HepG2 (cell line): ENCODE data around the gene COX6A2. TPM values are rescaled to one million over a fixed set of nuclear protein-coding genes. Genes with fewer than 3 reads are reported as not detected.

Experiments used
- ATAC-seq: fragments of 200-7000 bp; cut with Tn5 transposase; 3 replicates; pipeline ENCODE4 v1.9.1; 2020; ENCODE audit warnings: mild to moderate bottlenecking, moderate library complexity
- BruUV-seq: library from RNA; stranded (reverse); fragments of 400-500 nt; replicated peaks from 2 replicates; lab custom pipeline; 2021; lab: Mats Ljungman, UMichigan
- CTCF ChIA-PET: fragments of 300-600 bp; formaldehyde crosslinking; extraction: SDS; loops from one replicate; lab custom pipeline; 2021; ENCODE audit warnings: low total read pairs, inconsistent platforms, low intra/inter-chr PET ratio; lab: Yijun Ruan, JAX
- POLR2A ChIA-PET: fragments of 350-600 bp; sonication (Branson Sonifier 250); formaldehyde crosslinking; loops from one replicate; lab custom pipeline; 2020; ENCODE audit warnings: antibody characterized with exemption, inconsistent platforms; lab: Yijun Ruan, JAX
- DNase-seq: peaks from one replicate; pipeline ENCODE4 v3.0.0-alpha.2; 2015; ENCODE audit warnings: low spot score
- FAIRE-seq: peaks from 3 replicates; lab custom pipeline; 2011; peaks lifted over from hg19 to GRCh38; lab: Jason Lieb, UNC
- H2AFZ ChIP-seq: one replicate; pipeline ENCODE4 v1.6.1; 2011; ENCODE audit warnings: low read length, inconsistent platforms
- H3K27ac ChIP-seq: fragments of 300-600 bp; 3 replicates; pipeline ENCODE4 v1.8.0; 2011; ENCODE audit warnings: mixed run types, mild to moderate bottlenecking, mixed read lengths, low read length, inconsistent platforms; ENCODE audit not compliant: insufficient read depth; ENCODE audit errors: extremely low read length
- H3K27me3 ChIP-seq, 2 experiments: fragments of 200-600 bp in 1 of 2; 2 replicates in 1 of 2; 3 replicates in 1 of 2; pipeline versions ENCODE4 v1.6.0 to v1.8.0; 2011; ENCODE audit warnings: low read length in 2 of 2, mild to moderate bottlenecking in 2 of 2, moderate library complexity in 2 of 2, inconsistent platforms in 1 of 2; ENCODE audit not compliant: insufficient read depth in 2 of 2, control insufficient read depth in 1 of 2
- H3K36me3 ChIP-seq, 2 experiments: fragments of 200-600 bp in 1 of 2; replicated peaks in 1 of 2; 2 replicates in 1 of 2; 3 replicates in 1 of 2; pipeline versions ENCODE4 v1.5.1 to v1.8.0; 2011; ENCODE audit warnings: low read length in 2 of 2, inconsistent platforms in 1 of 2; ENCODE audit not compliant: insufficient read depth in 2 of 2, control insufficient read depth in 1 of 2
- H3K4me1 ChIP-seq: 2 replicates; pipeline ENCODE4 v1.5.1; 2012; ENCODE audit warnings: low read length, inconsistent platforms; ENCODE audit not compliant: insufficient read depth
- H3K4me2 ChIP-seq: 2 replicates; pipeline ENCODE4 v1.6.0; 2011; ENCODE audit warnings: low read depth, low read length, inconsistent platforms
- H3K4me3 ChIP-seq, 3 experiments: fragments of 200-600 bp in 1 of 3; sonication (generic), shearing (Covaris generic) in 1 of 3; replicated peaks in 1 of 3; 2 replicates each; pipeline ENCODE4 v1.5.1; 2011 to 2016; ENCODE audit warnings: low read length in 3 of 3, inconsistent platforms in 2 of 3, low read depth in 2 of 3, mild to moderate bottlenecking in 2 of 3, control low read depth in 1 of 3, mixed read lengths in 1 of 3; ENCODE audit not compliant: insufficient read depth in 1 of 3
- H3K79me2 ChIP-seq: one replicate; pipeline ENCODE4 v1.6.1; 2011; ENCODE audit warnings: low read length, inconsistent platforms; ENCODE audit not compliant: insufficient read depth
- H3K9ac ChIP-seq: 2 replicates; pipeline ENCODE4 v1.6.0; 2011; ENCODE audit warnings: mild to moderate bottlenecking, low read depth, low read length, inconsistent platforms; ENCODE audit not compliant: insufficient read depth
- H3K9me3 ChIP-seq: 2 replicates; pipeline ENCODE4 v1.5.1; 2012; ENCODE audit warnings: mild to moderate bottlenecking, low read length
- H4K20me1 ChIP-seq: 2 replicates; pipeline ENCODE4 v1.6.0; 2011; ENCODE audit warnings: inconsistent platforms, mild to moderate bottlenecking, low read length, moderate library complexity; ENCODE audit not compliant: insufficient read depth
- HOXA9 ChIP-seq: sonication (generic); formaldehyde crosslinking; IDR thresholded peaks from 2 replicates; pipeline ENCODE4 v1.8.1; 2022; ENCODE audit warnings: missing genetic modification reagents, mild to moderate bottlenecking, moderate library complexity, borderline replicate concordance
- ZNF530 ChIP-seq: sonication (generic); formaldehyde crosslinking; IDR thresholded peaks from 2 replicates; pipeline ENCODE4 v1.5.0; 2020; ENCODE audit warnings: low read depth, mild to moderate bottlenecking, missing genetic modification reagents
- ZNF557 ChIP-seq: sonication (generic); formaldehyde crosslinking; IDR thresholded peaks from 2 replicates; pipeline ENCODE4 v1.4.0; 2020; ENCODE audit warnings: missing genetic modification reagents
- WGBS: methylation state at CpG from one replicate; pipeline ENCODE4 v1.1.6; 2017; ENCODE audit warnings: low lambda C conversion rate; 5-methylcytosine and 5-hydroxymethylcytosine counted together
- in situ Hi-C: cut with HindIII; loops from 2 replicates; pipeline ENCODE4 v1.10.0; 2017; ENCODE audit warnings: low pct_unique_long_range_greater_than_20kb; ENCODE audit not compliant: extremely low pct_ligation_motif_present
- intact Hi-C: fragments of 100-400 bp; cut with micrococcal nuclease; formaldehyde crosslinking; loops from one replicate; pipeline ENCODE4 v1.10.0; 2022; ENCODE audit not compliant: unreplicated experiment
- polyA plus RNA-seq, 8 experiments: library from polyadenylated mRNA; depleted of rRNA in 3 of 8; stranded (reverse) in 7 of 8; unstranded in 1 of 8; fragments of >200 nt; fragmentation: Illumina TruSeq in 4 of 8; extraction: Trizol in 4 of 8; gene quantifications; 2 replicates each; pipeline versions ENCODE4 v1.2.1 to v1.2.3, GENCODE V29; 2011 to 2016; ENCODE audit warnings: low read depth in 4 of 8, missing spikeins in 1 of 8, mixed read lengths in 1 of 8; ENCODE audit not compliant: insufficient read depth in 1 of 8
- total RNA-seq, 5 experiments: library from RNA; depleted of rRNA; stranded (reverse); fragments of >200 nt; fragmentation: Illumina TruSeq; extraction: Trizol; gene quantifications; 2 replicates each; pipeline ENCODE4 v1.2.3, GENCODE V29; 2016; ENCODE audit warnings: low read depth in 1 of 5
- TF ChIP-seq, protein P1 (sequence below), 2 experiments: sonication (generic) in 1 of 2; formaldehyde crosslinking in 1 of 2; IDR thresholded peaks; 2 replicates each; pipeline versions ENCODE4 v1.6.1 to v1.9.0; 2014 to 2022; ENCODE audit warnings: antibody characterized with exemption in 1 of 2, borderline replicate concordance in 1 of 2, inconsistent platforms in 1 of 2, low read depth in 1 of 2, missing genetic modification reagents in 1 of 2
- TF ChIP-seq, protein P2 (sequence below): sonication (generic); formaldehyde crosslinking; IDR thresholded peaks from 2 replicates; pipeline ENCODE4 v1.5.0; 2020; ENCODE audit warnings: missing genetic modification reagents
- TF ChIP-seq, protein P3 (sequence below): sonication (generic); formaldehyde crosslinking; IDR thresholded peaks from 2 replicates; pipeline ENCODE4 v1.4.0; 2020; ENCODE audit warnings: low read depth, missing genetic modification reagents
- TF ChIP-seq, protein P4 (sequence below): sonication (generic); formaldehyde crosslinking; IDR thresholded peaks from 2 replicates; pipeline ENCODE4 v1.5.1; 2020; ENCODE audit warnings: missing genetic modification reagents, mild to moderate bottlenecking, borderline replicate concordance

Gene COX6A2
- total and polyA plus RNA-seq, 2 of the 13 experiments (the other 11 are each of a cell fraction or from before 2014, with no cell fraction given): not detected

DNA sequence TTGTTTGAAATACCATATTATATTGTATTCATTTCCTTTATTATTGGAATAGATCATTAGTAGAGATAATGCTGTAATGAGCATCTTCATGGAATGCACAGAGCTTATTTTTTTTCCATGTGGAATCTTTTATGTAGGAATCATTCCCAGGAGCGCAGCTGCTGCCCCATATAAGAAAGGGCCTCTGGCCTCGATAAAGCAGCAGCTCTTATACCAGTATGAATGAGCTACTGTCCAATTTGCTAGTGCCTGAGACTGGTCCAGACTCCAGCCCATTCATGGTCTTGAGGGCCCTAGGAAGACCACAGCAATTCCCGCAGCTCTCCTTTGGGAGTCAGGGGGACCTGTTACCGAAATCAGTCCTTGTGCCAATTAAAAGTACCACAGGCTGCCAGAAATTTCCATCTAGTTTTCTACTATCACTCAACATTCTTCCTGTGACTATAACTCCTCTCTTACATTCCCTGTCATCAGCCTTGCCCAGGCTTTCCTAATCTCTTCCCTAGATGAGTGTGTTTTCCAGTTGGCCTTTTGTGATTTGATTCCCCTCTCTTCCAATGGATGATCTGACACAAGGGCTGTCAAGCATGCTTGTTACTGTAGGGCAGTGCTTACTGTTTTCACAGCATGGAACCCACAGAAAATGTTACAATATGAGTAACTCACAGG, 12.5 kb upstream of the COX6A2 start:
- H2AFZ ChIP-seq: no peak overlapping the region
- ATAC-seq: no peak
- BruUV-seq: no TSS peak
- H3K9ac ChIP-seq: no peak overlapping the region
- H3K27ac ChIP-seq: no peak overlapping the region
- H3K27me3 ChIP-seq: peaks cover 0 to 17% of the 10 kb centered on the region in 2 experiments; a peak in 2 of 5 replicates
- no peaks in the 10 kb centered on the region for H3K36me3 ChIP-seq
- 44% methylated on average over 4 of the region's 4 CpGs for WGBS
- ChIA-PET POLR2A (interaction anchor here (1.0 to 1.3 kb wide), 2 partner anchors 11 to 13 kb away, joined by 3 to 4 read pairs; no protein-coding TSS in a partner anchor), CTCF (no interaction called here)
- intact Hi-C loops: loop anchor here (5.0 kb wide), 1 partner anchor 238 kb away; the partner anchor contains the start of gene PYCARD
- no peak overlapping the region for H3K4me3 ChIP-seq
- DNase-seq: no peak
- H3K79me2 ChIP-seq: no peaks in the 10 kb centered on the region
- in situ Hi-C loops: loop anchor here (25.0 kb wide), 1 partner anchor 228 kb away; the partner anchor contains the start of genes PYCARD, PYDC1 and TRIM72
- H3K9me3 ChIP-seq: no peaks in the 10 kb centered on the region
- peaks cover 6% of the 10 kb centered on the region; the same call in 1 of the 2 replicates for H3K4me1 ChIP-seq
- FAIRE-seq: no peak
- no peak overlapping the region for H3K4me2 ChIP-seq
- no peaks in the 10 kb centered on the region for H4K20me1 ChIP-seq
- TF ChIP-seq, protein P1, sequence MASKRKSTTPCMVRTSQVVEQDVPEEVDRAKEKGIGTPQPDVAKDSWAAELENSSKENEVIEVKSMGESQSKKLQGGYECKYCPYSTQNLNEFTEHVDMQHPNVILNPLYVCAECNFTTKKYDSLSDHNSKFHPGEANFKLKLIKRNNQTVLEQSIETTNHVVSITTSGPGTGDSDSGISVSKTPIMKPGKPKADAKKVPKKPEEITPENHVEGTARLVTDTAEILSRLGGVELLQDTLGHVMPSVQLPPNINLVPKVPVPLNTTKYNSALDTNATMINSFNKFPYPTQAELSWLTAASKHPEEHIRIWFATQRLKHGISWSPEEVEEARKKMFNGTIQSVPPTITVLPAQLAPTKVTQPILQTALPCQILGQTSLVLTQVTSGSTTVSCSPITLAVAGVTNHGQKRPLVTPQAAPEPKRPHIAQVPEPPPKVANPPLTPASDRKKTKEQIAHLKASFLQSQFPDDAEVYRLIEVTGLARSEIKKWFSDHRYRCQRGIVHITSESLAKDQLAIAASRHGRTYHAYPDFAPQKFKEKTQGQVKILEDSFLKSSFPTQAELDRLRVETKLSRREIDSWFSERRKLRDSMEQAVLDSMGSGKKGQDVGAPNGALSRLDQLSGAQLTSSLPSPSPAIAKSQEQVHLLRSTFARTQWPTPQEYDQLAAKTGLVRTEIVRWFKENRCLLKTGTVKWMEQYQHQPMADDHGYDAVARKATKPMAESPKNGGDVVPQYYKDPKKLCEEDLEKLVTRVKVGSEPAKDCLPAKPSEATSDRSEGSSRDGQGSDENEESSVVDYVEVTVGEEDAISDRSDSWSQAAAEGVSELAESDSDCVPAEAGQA (IDR thresholded peaks at IDR 0.05; ENCODE audit: low read depth): no peak
- TF ChIP-seq, protein P1 (CRISPR knock-in tag; IDR thresholded peaks at IDR 0.05; ENCODE audit: borderline replicate concordance): no peak
- no peak for TF ChIP-seq ZNF557 (CRISPR knock-in tag)
- TF ChIP-seq HOXA9 (CRISPR knock-in tag): no peak
- TF ChIP-seq ZNF530 (CRISPR knock-in tag): no peak
- TF ChIP-seq, protein P2, sequence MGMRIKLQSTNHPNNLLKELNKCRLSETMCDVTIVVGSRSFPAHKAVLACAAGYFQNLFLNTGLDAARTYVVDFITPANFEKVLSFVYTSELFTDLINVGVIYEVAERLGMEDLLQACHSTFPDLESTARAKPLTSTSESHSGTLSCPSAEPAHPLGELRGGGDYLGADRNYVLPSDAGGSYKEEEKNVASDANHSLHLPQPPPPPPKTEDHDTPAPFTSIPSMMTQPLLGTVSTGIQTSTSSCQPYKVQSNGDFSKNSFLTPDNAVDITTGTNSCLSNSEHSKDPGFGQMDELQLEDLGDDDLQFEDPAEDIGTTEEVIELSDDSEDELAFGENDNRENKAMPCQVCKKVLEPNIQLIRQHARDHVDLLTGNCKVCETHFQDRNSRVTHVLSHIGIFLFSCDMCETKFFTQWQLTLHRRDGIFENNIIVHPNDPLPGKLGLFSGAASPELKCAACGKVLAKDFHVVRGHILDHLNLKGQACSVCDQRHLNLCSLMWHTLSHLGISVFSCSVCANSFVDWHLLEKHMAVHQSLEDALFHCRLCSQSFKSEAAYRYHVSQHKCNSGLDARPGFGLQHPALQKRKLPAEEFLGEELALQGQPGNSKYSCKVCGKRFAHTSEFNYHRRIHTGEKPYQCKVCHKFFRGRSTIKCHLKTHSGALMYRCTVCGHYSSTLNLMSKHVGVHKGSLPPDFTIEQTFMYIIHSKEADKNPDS (CRISPR knock-in tag): no peak
- TF ChIP-seq, protein P3, sequence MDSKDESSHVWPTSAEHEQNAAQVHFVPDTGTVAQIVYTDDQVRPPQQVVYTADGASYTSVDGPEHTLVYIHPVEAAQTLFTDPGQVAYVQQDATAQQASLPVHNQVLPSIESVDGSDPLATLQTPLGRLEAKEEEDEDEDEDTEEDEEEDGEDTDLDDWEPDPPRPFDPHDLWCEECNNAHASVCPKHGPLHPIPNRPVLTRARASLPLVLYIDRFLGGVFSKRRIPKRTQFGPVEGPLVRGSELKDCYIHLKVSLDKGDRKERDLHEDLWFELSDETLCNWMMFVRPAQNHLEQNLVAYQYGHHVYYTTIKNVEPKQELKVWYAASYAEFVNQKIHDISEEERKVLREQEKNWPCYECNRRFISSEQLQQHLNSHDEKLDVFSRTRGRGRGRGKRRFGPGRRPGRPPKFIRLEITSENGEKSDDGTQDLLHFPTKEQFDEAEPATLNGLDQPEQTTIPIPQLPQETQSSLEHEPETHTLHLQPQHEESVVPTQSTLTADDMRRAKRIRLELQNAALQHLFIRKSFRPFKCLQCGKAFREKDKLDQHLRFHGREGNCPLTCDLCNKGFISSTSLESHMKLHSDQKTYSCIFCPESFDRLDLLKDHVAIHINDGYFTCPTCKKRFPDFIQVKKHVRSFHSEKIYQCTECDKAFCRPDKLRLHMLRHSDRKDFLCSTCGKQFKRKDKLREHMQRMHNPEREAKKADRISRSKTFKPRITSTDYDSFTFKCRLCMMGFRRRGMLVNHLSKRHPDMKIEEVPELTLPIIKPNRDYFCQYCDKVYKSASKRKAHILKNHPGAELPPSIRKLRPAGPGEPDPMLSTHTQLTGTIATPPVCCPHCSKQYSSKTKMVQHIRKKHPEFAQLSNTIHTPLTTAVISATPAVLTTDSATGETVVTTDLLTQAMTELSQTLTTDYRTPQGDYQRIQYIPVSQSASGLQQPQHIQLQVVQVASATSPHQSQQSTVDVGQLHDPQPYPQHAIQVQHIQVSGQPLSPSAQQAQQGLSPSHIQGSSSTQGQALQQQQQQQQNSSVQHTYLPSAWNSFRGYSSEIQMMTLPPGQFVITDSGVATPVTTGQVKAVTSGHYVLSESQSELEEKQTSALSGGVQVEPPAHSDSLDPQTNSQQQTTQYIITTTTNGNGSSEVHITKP (CRISPR knock-in tag): no peak
- TF ChIP-seq, protein P4, sequence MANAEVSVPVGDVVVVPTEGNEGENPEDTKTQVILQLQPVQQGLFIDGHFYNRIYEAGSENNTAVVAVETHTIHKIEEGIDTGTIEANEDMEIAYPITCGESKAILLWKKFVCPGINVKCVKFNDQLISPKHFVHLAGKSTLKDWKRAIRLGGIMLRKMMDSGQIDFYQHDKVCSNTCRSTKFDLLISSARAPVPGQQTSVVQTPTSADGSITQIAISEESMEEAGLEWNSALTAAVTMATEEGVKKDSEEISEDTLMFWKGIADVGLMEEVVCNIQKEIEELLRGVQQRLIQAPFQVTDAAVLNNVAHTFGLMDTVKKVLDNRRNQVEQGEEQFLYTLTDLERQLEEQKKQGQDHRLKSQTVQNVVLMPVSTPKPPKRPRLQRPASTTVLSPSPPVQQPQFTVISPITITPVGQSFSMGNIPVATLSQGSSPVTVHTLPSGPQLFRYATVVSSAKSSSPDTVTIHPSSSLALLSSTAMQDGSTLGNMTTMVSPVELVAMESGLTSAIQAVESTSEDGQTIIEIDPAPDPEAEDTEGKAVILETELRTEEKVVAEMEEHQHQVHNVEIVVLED (CRISPR knock-in tag): no peak
